Measurements from ENCODE around the gene MLYCD.

The MLYCD gene

DNA sequence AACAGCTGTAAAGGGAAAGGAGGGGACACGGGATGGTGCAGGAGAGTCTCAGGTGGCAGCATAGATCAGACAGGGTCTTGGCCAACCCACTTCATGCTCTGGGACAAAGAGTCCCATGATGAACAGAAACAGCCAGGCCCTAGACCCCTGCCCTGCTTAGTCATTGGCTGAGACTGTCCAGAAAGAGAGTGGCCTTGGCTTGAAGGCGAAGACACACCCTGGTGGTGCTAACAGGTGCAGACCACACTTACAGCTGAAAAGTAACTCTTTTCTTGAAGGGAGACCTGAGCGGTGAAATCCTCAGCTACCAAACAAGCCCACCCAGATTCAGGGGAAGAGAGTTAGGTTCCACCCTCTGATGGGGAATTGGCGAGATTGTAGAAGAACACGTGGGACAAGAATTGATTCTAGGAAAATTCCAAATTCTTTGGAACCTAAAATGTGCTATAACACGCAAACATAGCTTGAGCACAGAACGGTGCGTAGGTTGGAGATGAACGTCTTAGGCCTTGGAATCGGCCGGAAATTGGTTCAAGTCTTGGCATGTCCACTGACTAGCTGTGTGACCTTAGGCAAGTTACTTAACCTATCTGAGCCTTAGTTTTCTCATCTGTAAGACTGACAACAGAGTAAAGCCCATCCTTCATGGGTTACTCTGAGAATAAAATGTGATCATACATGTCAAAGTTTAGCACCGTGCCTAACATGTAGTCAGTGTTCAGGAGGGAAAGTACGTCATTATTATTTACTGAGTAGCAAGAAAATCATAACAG, 12.5 kb upstream of the MLYCD start:
- peaks cover 15% of the 10 kb centered on the region for H3K27me3 Mint-ChIP-seq

DNA sequence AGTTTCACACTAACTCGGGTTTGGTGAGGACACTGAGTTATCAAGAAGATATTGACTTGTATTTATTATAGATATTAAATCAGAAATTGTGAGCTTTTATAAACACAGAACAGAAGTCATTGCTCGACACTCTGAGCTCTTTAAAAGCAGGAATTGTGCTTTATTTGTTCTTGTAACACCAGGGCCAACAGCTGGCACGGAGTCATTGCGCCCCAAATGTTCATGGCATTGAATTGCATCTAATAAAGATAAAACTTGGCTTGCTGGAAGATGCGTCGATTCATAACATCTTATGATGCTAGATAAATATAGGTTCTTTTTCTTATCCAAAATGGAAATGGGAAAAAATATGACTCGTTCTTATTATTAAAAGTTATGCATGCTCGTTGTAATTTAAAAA, 11.8 kb upstream of the MLYCD start:
- H3K9me3 Mint-ChIP-seq, result peaks cover 11% of the 10 kb centered on the region
- intact Hi-C loops (cut with micrococcal nuclease), result no loop called here
- H3K36me3 Mint-ChIP-seq (ENCODE audit: low read depth), result no peaks in the 10 kb centered on the region
- H3K27me3 Mint-ChIP-seq, result peaks cover 11% of the 10 kb centered on the region
- no peaks in the 10 kb centered on the region for H3K4me1 Mint-ChIP-seq (ENCODE audit: low read depth)
- no peak overlapping the region for H3K27ac Mint-ChIP-seq
- H3K4me3 Mint-ChIP-seq, result no peak overlapping the region

More for the DNA sequence above, 12.5 kb upstream of the MLYCD start:
- H3K36me3 Mint-ChIP-seq (ENCODE audit: low read depth), result no peaks in the 10 kb centered on the region
- H3K9me3 Mint-ChIP-seq, result peaks cover 5% of the 10 kb centered on the region
- no peaks in the 10 kb centered on the region for H3K4me1 Mint-ChIP-seq (ENCODE audit: low read depth)
- intact Hi-C loops (cut with micrococcal nuclease), result no loop called here
- H3K27ac Mint-ChIP-seq, result no peak overlapping the region
- no peak overlapping the region for H3K4me3 Mint-ChIP-seq

DNA sequence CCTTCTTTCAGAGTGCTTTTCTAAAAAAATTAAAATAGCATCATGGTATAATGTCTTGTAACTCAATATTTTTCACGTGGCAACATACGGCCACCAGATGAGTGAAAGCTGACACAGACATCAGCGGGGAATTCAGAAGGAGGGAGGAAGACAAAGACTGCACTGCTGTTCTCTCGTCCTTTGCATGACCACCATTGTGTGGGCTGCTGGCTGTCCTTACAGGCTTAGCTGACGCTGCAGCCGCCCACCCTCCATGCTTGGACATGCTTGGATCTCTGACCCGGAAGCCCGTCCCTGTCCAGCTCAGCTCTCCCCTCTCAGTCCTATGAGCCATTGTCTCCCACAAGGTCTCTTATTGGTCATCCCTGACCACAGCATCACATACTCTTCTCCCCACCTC, 11.4 kb upstream of the MLYCD start:
- no peak overlapping the region for H3K27ac Mint-ChIP-seq
- no peak overlapping the region for H3K4me3 Mint-ChIP-seq
- no peaks in the 10 kb centered on the region for H3K4me1 Mint-ChIP-seq (ENCODE audit: low read depth)
- H3K27me3 Mint-ChIP-seq, result peaks cover 10% of the 10 kb centered on the region
- H3K9me3 Mint-ChIP-seq, result peaks cover 11% of the 10 kb centered on the region
- intact Hi-C loops (cut with micrococcal nuclease), result no loop called here
- H3K36me3 Mint-ChIP-seq (ENCODE audit: low read depth), result no peaks in the 10 kb centered on the region

DNA sequence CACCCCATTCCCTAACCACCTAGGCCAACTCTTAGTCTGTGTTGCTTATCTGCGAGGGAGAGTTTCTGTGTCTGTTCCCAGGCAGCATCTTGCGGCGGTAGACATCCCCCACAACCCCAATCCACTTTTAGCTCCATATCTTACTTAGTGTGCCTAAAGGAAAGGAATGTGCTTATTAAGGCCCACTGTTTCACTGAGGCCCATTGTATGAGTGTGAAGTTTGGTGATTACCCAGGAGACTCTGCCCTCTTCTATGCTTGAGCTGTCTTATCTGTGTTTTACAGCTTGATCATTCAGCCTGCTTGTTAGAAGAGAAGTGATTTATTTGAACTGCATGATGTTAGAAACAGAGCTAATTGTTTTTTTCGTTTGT, 10.3 kb upstream of the MLYCD start:
- Mint-ChIP-seq H3K27me3 (peaks cover 10% of the 10 kb centered on the region), H3K4me1 (ENCODE audit: low read depth) (no peaks in the 10 kb centered on the region), H3K4me3 (no peak overlapping the region), H3K36me3 (ENCODE audit: low read depth) (no peaks in the 10 kb centered on the region), H3K9me3 (peaks cover 11% of the 10 kb centered on the region), H3K27ac (no peak overlapping the region)
- intact Hi-C loops (cut with micrococcal nuclease), result no loop called here

DNA sequence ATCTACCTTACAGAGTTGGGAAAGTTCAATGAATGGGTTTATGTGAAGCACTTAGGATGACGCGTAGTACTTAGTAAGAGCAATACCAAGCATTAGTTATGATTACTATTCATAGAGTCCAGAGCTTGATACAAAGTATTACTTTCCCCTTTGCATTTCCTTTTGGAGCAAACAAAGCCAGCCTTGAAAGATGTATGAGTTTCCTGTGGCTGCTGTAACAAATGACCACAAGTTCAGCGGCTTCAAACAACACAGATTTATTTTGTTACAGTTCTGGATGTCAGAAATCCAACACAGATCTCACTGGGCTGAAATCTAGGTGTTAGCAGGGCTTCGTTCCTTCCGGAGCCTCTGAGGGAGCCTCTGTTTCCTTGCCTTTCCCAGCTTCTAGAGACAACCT, 8.6 kb upstream of the MLYCD start:
- Mint-ChIP-seq H3K4me3 (no peak overlapping the region), H3K27me3 (peaks cover 14% of the 10 kb centered on the region), H3K36me3 (ENCODE audit: low read depth) (no peaks in the 10 kb centered on the region), H3K9me3 (peaks cover 11% of the 10 kb centered on the region), H3K27ac (no peak overlapping the region), H3K4me1 (ENCODE audit: low read depth) (no peaks in the 10 kb centered on the region)
- intact Hi-C loops (cut with micrococcal nuclease), result no loop called here

DNA sequence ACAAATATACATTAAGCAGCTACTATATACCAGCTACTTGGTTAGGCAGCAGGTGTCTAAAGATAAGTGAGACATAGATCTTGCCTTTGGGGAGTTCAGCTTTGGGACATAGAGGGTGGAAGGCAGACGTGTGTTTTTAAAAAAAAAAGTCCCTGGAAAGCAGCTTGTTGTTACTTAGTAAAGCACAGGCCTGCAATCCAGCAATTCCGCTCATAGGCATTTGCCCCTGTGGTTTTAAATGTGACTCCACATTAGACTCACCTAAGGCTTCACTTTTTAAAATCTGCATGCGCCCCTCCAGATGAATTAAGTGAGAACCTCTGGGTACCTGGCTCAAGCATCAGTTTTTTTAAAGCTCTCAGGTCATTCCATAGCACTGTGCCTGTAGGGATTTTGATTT, 7.2 kb upstream of the MLYCD start:
- intact Hi-C loops (cut with micrococcal nuclease), result no loop called here
- no peaks in the 10 kb centered on the region for H3K4me1 Mint-ChIP-seq (ENCODE audit: low read depth)
- H3K9me3 Mint-ChIP-seq, result peaks cover 11% of the 10 kb centered on the region
- no peaks in the 10 kb centered on the region for H3K36me3 Mint-ChIP-seq (ENCODE audit: low read depth)
- no peak overlapping the region for H3K27ac Mint-ChIP-seq
- peaks cover 16% of the 10 kb centered on the region for H3K27me3 Mint-ChIP-seq
- H3K4me3 Mint-ChIP-seq, result no peak overlapping the region

DNA sequence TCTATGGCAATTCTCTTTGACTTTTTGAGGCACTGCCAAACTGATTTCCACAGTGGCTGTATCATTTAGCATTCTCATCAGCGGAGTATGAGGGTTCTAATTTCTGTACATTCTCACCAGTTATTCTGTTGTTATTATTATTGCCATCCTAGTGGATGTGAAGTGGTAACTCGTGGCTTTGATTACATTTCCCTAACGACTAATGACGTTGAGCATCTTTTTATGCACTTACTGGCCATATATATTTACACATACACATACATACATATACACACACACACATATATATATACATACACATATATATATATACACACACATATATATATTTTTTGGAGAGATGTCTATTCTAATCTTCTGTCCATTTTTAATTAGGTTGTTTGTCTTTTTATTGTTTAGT, 3.7 kb upstream of the MLYCD start:
- no peak overlapping the region for H3K4me3 Mint-ChIP-seq
- H3K9me3 Mint-ChIP-seq, result peaks cover 11% of the 10 kb centered on the region
- peaks cover 15% of the 10 kb centered on the region for H3K4me1 Mint-ChIP-seq (ENCODE audit: low read depth)
- intact Hi-C loops (cut with micrococcal nuclease), result loop anchor here (5.0 kb wide), 1 partner anchor 88 kb away; the partner anchor contains the start of gene HSBP1
- peaks cover 16% of the 10 kb centered on the region for H3K27me3 Mint-ChIP-seq
- no peaks in the 10 kb centered on the region for H3K36me3 Mint-ChIP-seq (ENCODE audit: low read depth)
- no peak overlapping the region for H3K27ac Mint-ChIP-seq

DNA sequence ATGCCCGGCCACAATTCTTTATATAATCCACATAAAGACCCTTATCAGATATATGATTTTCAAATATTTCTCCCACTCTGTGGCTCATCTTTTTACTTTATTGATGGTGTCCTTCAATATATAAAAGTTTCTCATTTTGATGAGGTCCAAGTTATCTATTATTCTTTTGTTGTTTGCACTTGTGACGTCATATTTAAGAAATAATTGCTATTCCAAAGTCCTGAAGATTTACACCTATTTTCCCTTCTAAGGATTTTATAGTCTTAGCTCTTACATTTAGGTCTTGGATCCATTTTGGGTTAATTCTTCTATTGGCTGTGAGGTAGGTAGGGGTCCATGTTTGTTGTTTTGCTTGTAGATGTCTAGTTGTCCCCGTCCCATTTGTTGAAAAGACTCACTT, 3.0 kb upstream of the MLYCD start:
- peaks cover 12% of the 10 kb centered on the region for H3K27me3 Mint-ChIP-seq
- intact Hi-C loops (cut with micrococcal nuclease), result loop anchor here (5.0 kb wide), 1 partner anchor 89 kb away; the partner anchor contains the start of gene HSBP1
- H3K9me3 Mint-ChIP-seq, result peaks cover 10% of the 10 kb centered on the region
- H3K4me3 Mint-ChIP-seq, result no peak overlapping the region
- no peaks in the 10 kb centered on the region for H3K36me3 Mint-ChIP-seq (ENCODE audit: low read depth)
- peaks cover 18% of the 10 kb centered on the region for H3K4me1 Mint-ChIP-seq (ENCODE audit: low read depth)
- H3K27ac Mint-ChIP-seq, result no peak overlapping the region

DNA sequence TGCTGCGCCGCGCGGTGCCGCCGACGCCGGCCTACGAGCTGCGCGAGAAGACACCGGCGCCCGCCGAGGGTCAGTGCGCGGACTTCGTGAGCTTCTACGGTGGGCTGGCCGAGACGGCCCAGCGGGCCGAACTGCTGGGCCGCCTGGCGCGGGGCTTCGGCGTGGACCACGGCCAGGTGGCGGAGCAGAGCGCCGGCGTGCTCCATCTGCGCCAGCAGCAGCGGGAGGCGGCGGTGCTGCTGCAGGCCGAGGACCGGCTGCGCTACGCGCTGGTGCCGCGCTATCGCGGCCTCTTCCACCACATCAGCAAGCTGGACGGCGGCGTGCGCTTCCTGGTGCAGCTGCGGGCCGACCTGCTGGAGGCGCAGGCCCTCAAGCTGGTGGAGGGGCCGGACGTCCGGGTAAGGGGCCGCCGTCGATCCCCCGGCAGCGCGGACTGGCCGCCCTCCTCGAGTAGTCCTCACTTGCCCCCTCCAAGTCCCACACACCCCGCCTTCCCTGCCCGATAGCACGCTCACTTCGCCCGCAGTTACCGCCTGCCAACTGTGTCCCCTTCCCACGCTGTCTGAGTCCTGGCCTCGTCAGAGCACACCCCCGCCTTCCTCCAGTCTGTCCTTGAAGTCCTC, 470 bp downstream of the MLYCD start:
- Mint-ChIP-seq H3K27ac (peak overlapping the region; percentile 85), H3K4me1 (ENCODE audit: low read depth) (peaks cover 28% of the 10 kb centered on the region), H3K27me3 (peaks cover 8% of the 10 kb centered on the region), H3K9me3 (no peaks in the 10 kb centered on the region), H3K4me3 (peak overlapping the region; percentile 89), H3K36me3 (ENCODE audit: low read depth) (peaks cover 16% of the 10 kb centered on the region)
- intact Hi-C loops (cut with micrococcal nuclease), result loop anchor here (5.0 kb wide), 1 partner anchor 92 kb away; the partner anchor contains the start of gene HSBP1

DNA sequence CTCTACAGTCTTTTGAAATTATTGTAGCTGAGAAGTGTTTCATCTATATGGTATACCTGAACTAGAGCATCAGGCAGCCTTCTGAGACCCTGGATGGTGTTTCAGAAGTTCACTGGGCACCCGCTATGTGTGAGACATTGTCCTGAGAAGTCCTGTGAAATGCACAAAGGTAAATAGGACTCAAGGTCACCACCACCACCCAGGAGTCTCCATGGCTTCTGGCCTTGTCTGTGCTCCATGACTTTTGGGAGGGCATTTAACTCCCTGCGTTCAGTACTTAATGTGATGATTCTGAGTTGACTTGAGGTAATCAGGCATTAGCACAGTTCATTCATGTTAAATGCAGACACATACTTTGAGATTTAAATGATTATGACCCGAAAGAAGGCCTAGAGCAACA, 1.1 kb downstream of the MLYCD start:
- no peaks in the 10 kb centered on the region for H3K9me3 Mint-ChIP-seq
- H3K36me3 Mint-ChIP-seq (ENCODE audit: low read depth), result peaks cover 22% of the 10 kb centered on the region
- peak overlapping the region; percentile 89 for H3K4me3 Mint-ChIP-seq
- peak overlapping the region; percentile 85 for H3K27ac Mint-ChIP-seq
- peaks cover 28% of the 10 kb centered on the region for H3K4me1 Mint-ChIP-seq (ENCODE audit: low read depth)
- intact Hi-C loops (cut with micrococcal nuclease), result loop anchor here (5.0 kb wide), 1 partner anchor 93 kb away; the partner anchor contains the start of gene HSBP1
- peaks cover 8% of the 10 kb centered on the region for H3K27me3 Mint-ChIP-seq

DNA sequence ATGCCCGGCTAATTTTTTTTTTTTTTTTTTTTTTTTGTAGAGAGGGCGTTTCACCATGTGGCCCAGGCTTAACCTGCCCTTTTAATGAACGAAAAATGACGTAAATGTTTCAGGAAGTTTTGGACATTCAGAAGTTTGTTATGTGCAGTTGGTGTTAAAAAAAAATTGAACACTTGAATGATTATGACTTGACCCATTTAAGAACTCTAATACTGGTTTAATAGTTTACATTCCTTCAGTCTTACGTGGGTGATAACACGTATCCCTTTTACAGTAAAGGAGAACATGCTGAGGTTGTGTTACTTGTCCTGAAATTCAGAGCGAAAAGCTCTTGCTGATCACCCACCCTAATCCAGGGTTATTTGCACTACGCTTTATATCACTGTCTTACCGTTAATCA, 1.7 kb downstream of the MLYCD start:
- peaks cover 28% of the 10 kb centered on the region for H3K4me1 Mint-ChIP-seq (ENCODE audit: low read depth)
- no peaks in the 10 kb centered on the region for H3K9me3 Mint-ChIP-seq
- H3K27ac Mint-ChIP-seq, result no peak overlapping the region
- H3K4me3 Mint-ChIP-seq, result no peak overlapping the region
- peaks cover 8% of the 10 kb centered on the region for H3K27me3 Mint-ChIP-seq
- peaks cover 23% of the 10 kb centered on the region for H3K36me3 Mint-ChIP-seq (ENCODE audit: low read depth)
- intact Hi-C loops (cut with micrococcal nuclease), result no loop called here

DNA sequence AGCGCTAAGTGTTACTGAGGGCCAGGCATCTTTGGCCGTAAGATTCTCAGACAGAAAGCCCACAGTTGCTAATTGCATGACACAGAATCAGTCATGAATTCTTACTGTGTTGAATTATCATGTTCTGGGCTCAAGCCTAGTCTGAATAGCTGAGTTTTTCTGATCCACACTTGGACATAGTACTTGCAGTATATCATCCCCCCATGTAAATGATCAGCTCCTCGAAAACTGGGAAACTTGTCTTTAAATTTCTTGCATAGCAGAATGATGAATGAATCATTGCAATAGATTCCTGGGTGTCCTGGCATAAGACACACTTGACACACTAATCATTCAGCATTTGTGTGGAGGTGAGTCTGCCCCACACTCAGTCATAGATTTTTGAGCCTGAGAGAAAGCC, 2.2 kb downstream of the MLYCD start:
- Mint-ChIP-seq H3K27ac (no peak overlapping the region), H3K4me3 (no peak overlapping the region)
- intact Hi-C loops (cut with micrococcal nuclease), result no loop called here

DNA sequence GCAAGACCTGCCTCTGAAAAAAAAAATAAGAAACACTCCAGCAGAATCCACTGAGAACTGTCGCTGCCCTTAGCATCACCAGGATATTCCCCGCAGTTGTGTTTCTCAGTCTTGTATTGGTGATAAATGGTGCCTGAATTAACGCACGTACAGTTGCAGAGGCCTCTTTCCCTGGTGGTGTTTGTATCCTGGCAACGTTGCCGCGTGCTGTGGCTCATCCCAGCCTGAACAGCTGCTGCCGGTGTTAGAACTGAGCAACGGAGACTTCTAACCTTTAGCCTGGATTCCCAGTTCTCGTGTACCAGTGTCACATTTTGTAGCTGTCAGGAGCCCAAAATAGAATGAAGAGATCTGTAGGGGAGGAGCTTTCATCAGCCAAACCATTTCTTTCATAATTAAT, 4.8 kb downstream of the MLYCD start:
- intact Hi-C loops (cut with micrococcal nuclease), result no loop called here
- Mint-ChIP-seq H3K4me1 (ENCODE audit: low read depth) (peaks cover 21% of the 10 kb centered on the region), H3K4me3 (no peak overlapping the region), H3K9me3 (no peaks in the 10 kb centered on the region), H3K36me3 (ENCODE audit: low read depth) (peaks cover 53% of the 10 kb centered on the region), H3K27ac (no peak overlapping the region), H3K27me3 (no peaks in the 10 kb centered on the region)

More for the DNA sequence above, 2.2 kb downstream of the MLYCD start:
- peaks cover 7% of the 10 kb centered on the region for H3K27me3 Mint-ChIP-seq
- H3K36me3 Mint-ChIP-seq (ENCODE audit: low read depth), result peaks cover 28% of the 10 kb centered on the region
- H3K9me3 Mint-ChIP-seq, result no peaks in the 10 kb centered on the region
- H3K4me1 Mint-ChIP-seq (ENCODE audit: low read depth), result peaks cover 28% of the 10 kb centered on the region

DNA sequence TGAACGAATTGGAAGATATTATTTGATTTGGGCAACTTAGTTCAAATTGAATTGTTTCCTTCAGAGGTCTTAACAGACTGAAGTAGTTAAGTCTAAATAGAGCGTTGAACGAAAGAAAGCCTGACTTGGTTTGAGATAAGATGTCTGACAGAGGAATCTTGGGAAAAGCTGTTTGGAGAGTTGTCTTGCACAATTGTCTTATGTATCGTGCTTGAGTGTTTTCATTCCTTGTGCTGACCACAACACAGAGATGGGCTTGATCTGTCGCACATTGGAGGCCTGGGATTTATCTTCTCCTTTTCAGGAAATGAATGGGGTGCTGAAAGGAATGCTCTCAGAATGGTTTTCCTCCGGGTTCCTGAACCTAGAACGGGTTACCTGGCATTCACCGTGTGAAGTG, 7.8 kb downstream of the MLYCD start:
- no peaks in the 10 kb centered on the region for H3K27me3 Mint-ChIP-seq
- no peaks in the 10 kb centered on the region for H3K9me3 Mint-ChIP-seq
- H3K27ac Mint-ChIP-seq, result no peak overlapping the region
- peaks cover 82% of the 10 kb centered on the region for H3K36me3 Mint-ChIP-seq (ENCODE audit: low read depth)
- intact Hi-C loops (cut with micrococcal nuclease), result no loop called here
- H3K4me1 Mint-ChIP-seq (ENCODE audit: low read depth), result peaks cover 3% of the 10 kb centered on the region
- H3K4me3 Mint-ChIP-seq, result no peak overlapping the region
